ENCODE measurements around the gene CCDC88C.
A peak's percentile ranks its signal among the peaks of the same experiment; 100 is the strongest.

Gene CCDC88C

GRCh38 chr14:91377700-91378652 lies 39.6 kb downstream of the CCDC88C start:
- DNase-seq, result peak; percentile 55

GRCh38 chr14:91376547-91377477 lies 40.8 kb downstream of the CCDC88C start:
- no peak for DNase-seq

- DNase-seq, result no peak
Measured at GRCh38 chr14:91375720-91376452, 41.7 kb downstream of the CCDC88C start.

GRCh38 chr14:91374879-91375702 lies 42.5 kb downstream of the CCDC88C start:
- no peak for DNase-seq

GRCh38 chr14:91374287-91374878 lies 43.2 kb downstream of the CCDC88C start:
- no peak for DNase-seq

- peak; percentile 64 for DNase-seq
Measured at GRCh38 chr14:91373591-91374254, 43.9 kb downstream of the CCDC88C start.

GRCh38 chr14:91372671-91373495 lies 44.7 kb downstream of the CCDC88C start:
- DNase-seq, result no peak

- DNase-seq, result no peak
Measured at GRCh38 chr14:91371990-91372375, 45.6 kb downstream of the CCDC88C start.

- DNase-seq, result no peak
Measured at GRCh38 chr14:91371011-91371989, 46.3 kb downstream of the CCDC88C start.

- no peak for DNase-seq
Measured at GRCh38 chr14:91369628-91370445, 47.8 kb downstream of the CCDC88C start.

- DNase-seq, result no peak
Measured at GRCh38 chr14:91368776-91369416, 48.7 kb downstream of the CCDC88C start.

GRCh38 chr14:91367173-91368171 lies 50.1 kb downstream of the CCDC88C start:
- DNase-seq, result peak; percentile 53

- DNase-seq, result no peak
Measured at GRCh38 chr14:91366749-91367148, 50.9 kb downstream of the CCDC88C start.

- DNase-seq, result no peak
Measured at GRCh38 chr14:91365552-91365951, 52.1 kb downstream of the CCDC88C start.

- no peak for DNase-seq
Measured at GRCh38 chr14:91364524-91365270, 52.9 kb downstream of the CCDC88C start.

Measured in stimulated activated CD4-positive, alpha-beta T cell treated with anti-CD3 and anti-CD28 coated beads, Interleukin-1b, Interleukin-23, amount 100 ng/mL, for 48 hours (primary cell).